ENCODE data around the gene UCN. TPM values are rescaled to one million over a fixed set of nuclear protein-coding genes. Genes with fewer than 3 reads are reported as not detected.
"Not testable (repeated sequence)": the region's sequence is repeated elsewhere in the genome, so short reads cannot be mapped to it uniquely, and the experiment has no call there.

Gene UCN
- total RNA-seq, 4 donors from 2014 or later, result 2.3 to 8.5 (median 2.3) TPM; not detected in 1

DNA sequence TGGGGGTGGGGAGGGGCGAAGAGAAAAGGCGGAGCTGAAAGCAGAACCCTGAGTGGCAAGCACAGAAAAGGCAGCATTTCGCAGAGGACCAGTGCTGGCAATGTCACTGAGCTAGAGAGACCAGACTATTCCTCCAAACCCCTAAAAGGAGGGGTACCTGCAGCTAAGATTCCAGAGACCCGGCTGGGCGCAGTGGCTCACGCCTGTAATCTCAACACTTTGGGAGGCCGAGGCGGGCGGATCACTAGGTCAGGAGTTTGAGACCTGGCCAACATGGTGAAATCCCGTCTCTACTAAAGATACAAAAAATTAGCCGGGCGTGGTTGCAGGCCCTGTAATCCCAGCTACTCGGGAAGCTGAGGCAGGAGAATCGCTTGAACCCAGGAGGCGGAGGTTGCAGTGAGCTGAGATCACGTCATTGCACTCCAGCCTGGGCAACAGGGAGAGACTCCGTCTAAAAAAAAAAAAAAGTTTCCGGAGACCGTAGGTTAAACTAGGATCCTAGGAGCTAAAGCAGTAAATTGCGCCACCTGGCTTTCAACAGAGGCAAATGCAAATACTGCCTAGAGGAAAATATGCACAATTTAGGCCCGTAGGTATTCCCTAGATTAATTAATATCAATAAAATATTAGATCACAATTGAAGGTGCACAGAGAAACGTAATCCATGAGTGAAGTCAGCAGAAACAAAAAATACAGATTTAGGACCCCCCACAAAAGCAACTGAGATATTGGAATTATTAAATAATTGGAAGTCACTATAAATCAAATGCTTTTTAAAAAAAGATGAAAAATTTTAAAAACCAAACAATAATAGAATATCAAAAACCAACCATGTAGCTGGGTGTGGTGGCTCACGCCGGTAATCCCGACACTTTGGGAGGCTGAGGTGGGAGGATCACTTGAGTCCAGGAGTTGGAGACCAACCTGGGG, 4.9 kb downstream of the UCN start:
- Histone ChIP-seq H3K4me3 (peak overlapping the region; percentile 7 to 15), H3K36me3 (no peaks in the 10 kb centered on the region), H3K27me3 (peaks cover 22% of the 10 kb centered on the region in 2 donors), H3K4me1 (peaks cover 0 to 16% of the 10 kb centered on the region in 2 donors), H3K9me3 (no peaks in the 10 kb centered on the region), H3K27ac (peak overlapping the region in 1 of 2 donors; percentile 3)
- TF ChIP-seq, protein P1, sequence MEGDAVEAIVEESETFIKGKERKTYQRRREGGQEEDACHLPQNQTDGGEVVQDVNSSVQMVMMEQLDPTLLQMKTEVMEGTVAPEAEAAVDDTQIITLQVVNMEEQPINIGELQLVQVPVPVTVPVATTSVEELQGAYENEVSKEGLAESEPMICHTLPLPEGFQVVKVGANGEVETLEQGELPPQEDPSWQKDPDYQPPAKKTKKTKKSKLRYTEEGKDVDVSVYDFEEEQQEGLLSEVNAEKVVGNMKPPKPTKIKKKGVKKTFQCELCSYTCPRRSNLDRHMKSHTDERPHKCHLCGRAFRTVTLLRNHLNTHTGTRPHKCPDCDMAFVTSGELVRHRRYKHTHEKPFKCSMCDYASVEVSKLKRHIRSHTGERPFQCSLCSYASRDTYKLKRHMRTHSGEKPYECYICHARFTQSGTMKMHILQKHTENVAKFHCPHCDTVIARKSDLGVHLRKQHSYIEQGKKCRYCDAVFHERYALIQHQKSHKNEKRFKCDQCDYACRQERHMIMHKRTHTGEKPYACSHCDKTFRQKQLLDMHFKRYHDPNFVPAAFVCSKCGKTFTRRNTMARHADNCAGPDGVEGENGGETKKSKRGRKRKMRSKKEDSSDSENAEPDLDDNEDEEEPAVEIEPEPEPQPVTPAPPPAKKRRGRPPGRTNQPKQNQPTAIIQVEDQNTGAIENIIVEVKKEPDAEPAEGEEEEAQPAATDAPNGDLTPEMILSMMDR (IDR thresholded peaks at IDR 0.05), result peak; percentile 78 to 91 (median 83)
- TF ChIP-seq POLR2A (IDR thresholded peaks at IDR 0.05), result no peak
- DNase-seq, result peak; percentile 40 to 51
- intact Hi-C loops (cut with DNase I; ENCODE audit: low total_unique reads), result no loop called here

DNA sequence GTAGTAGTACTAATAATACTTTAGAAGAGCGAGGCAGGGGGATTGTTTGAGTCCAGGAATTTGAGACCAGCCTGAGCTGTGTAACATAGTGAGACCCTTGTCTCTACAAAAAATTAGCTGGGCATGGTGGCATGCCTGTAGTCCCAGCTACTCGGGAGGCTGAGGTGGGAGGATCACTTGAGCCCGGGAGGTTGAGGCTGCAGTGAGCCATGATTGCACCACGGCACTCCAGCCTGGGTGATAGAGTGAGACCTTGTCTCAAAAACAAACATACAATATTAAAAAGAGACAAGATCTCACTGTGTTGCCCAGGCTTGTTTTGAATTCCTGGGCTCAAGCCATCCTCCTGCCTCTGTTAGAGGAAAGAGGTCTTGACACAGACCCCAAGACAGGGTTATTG, 7.6 kb downstream of the UCN start:
- H3K4me3 ChIP-seq; H3K36me3 ChIP-seq; H3K4me1 ChIP-seq; intact Hi-C loops (cut with DNase I; ENCODE audit: low total_unique reads); H3K27me3 ChIP-seq; H3K27ac ChIP-seq; H3K9me3 ChIP-seq; DNase-seq: not testable (repeated sequence)

DNA sequence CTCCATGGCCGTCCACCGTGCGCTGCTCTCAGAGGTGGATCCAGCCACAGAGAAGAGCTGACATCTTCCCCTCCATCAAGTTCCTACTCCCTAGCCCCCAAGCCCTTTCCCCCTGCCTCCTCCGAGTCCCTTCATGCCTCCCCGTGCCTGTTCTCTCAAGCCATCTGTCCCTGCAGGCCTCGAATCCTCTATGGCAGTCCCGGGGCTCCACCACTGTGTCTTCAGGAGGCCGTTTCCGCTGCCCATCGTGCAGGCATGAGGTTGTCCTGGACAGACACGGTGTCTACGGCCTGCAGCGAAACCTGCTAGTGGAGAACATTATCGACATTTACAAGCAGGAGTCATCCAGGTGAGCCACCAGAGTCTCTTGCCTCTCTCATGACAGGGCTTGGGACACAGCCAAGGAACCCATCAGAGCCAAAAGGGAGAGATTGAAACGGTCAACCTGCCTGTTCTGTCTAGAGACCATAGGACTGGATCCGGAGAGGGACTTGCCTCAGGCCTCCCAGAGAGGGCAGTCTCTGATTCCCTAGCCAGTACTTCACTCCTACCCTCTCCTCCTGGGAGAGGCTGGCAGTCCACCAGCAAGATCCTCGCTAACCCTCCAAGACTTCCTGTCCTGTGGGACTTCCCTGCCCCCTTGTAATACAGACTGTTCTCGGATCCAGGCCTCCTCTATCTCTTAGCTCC, 9.7 kb downstream of the UCN start:
- no peak for TF ChIP-seq POLR2A (IDR thresholded peaks at IDR 0.05)
- TF ChIP-seq, protein P1 (IDR thresholded peaks at IDR 0.05), result no peak
- intact Hi-C loops (cut with DNase I; ENCODE audit: low total_unique reads), result no loop called here
- Histone ChIP-seq H3K27ac (no peak overlapping the region), H3K9me3 (no peaks in the 10 kb centered on the region), H3K4me1 (no peaks in the 10 kb centered on the region), H3K4me3 (no peak overlapping the region), H3K36me3 (no peaks in the 10 kb centered on the region), H3K27me3 (no peaks in the 10 kb centered on the region)
- no peak for DNase-seq

DNA sequence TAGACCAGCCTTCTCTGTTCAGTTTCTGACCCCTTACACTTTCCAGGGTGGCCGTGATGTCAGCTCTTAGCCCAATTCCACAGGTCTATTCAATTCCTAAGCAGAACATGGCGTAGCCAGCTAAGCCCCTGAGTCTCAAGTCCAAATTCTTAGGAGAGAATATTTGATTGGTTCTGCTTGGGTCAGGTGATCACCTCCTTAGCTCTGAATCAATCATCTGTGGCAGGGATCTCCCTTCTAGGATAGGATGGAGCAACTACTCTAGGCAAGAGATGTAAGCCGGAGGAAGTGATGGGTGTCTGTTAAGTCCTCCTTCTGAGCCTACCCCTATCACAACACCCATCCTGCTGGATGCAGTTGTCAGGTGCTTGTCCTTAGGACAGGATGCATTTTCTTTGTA, 11.1 kb downstream of the UCN start:
- Histone ChIP-seq H3K9me3 (no peaks in the 10 kb centered on the region), H3K4me3 (no peak overlapping the region), H3K27me3 (no peaks in the 10 kb centered on the region), H3K36me3 (no peaks in the 10 kb centered on the region), H3K27ac (no peak overlapping the region), H3K4me1 (no peaks in the 10 kb centered on the region)
- TF ChIP-seq, protein P1 (IDR thresholded peaks at IDR 0.05), result no peak
- TF ChIP-seq POLR2A (IDR thresholded peaks at IDR 0.05), result no peak
- no peak for DNase-seq
- intact Hi-C loops (cut with DNase I; ENCODE audit: low total_unique reads), result no loop called here

DNA sequence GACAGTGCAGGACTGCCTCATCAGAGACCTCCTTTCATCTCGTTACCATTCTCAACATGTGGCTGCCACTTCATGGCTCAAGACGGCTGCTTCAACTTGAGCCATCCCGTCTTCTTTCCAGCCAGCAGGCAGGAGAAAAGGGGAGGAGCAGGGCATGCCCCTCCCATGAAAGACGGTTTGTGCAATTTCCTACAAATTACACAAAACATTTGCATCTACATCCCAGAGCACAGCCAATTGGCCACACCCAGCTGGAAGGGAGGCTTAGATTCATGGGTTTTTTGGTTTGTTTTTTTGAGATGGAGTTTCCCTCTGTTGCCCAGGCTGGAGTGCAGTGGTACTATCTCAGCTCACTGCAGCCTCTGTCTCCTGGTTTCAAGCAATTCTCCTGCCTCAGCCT, 11.8 kb downstream of the UCN start:
- TF ChIP-seq, protein P1 (IDR thresholded peaks at IDR 0.05), result no peak
- no peak for TF ChIP-seq POLR2A (IDR thresholded peaks at IDR 0.05)
- Histone ChIP-seq H3K27ac (no peak overlapping the region), H3K27me3 (no peaks in the 10 kb centered on the region), H3K4me1 (no peaks in the 10 kb centered on the region), H3K36me3 (no peaks in the 10 kb centered on the region), H3K4me3 (no peak overlapping the region), H3K9me3 (no peaks in the 10 kb centered on the region)
- no peak for DNase-seq
- intact Hi-C loops (cut with DNase I; ENCODE audit: low total_unique reads), result no loop called here

Measured in uterus (tissue), 4 donors.